MM.1S (cell line): ENCODE results near the gene ANGEL1.

ENCODE experiments used
- DNase-seq: peaks from one replicate; pipeline ENCODE4 v3.0.0-alpha.2; 2015
- H2AFZ ChIP-seq: fragments of 300-600 bp; sonication (generic); 2 replicates; pipeline ENCODE4 v1.6.0; 2016; ENCODE audit warnings: antibody characterized with exemption, low read length
- H3F3A ChIP-seq: fragments of 300-600 bp; sonication (generic); 2 replicates; pipeline ENCODE4 v1.6.1; 2016; ENCODE audit warnings: mild to moderate bottlenecking, antibody characterized with exemption, low read length, moderate library complexity, mixed read lengths; ENCODE audit not compliant: insufficient read depth
- H3K27ac ChIP-seq: fragments of 300-600 bp; sonication (generic); 2 replicates; pipeline ENCODE4 v1.5.1; 2016; ENCODE audit warnings: mild to moderate bottlenecking, low read length
- H3K27me3 ChIP-seq: fragments of 300-600 bp; sonication (generic); replicated peaks from 2 replicates; pipeline ENCODE4 v1.6.0; 2016; ENCODE audit warnings: low read length; ENCODE audit not compliant: insufficient read depth
- H3K36me3 ChIP-seq: fragments of 300-600 bp; sonication (generic); replicated peaks from 2 replicates; pipeline ENCODE4 v1.6.1; 2016; ENCODE audit warnings: mild to moderate bottlenecking, low read length, mixed read lengths; ENCODE audit not compliant: insufficient read depth
- H3K4me1 ChIP-seq: fragments of 300-600 bp; sonication (generic); 2 replicates; pipeline ENCODE4 v1.6.1; 2016; ENCODE audit warnings: low read length, mixed read lengths
- H3K4me2 ChIP-seq: fragments of 300-600 bp; sonication (generic); 2 replicates; pipeline ENCODE4 v1.6.0; 2016; ENCODE audit warnings: low read depth, low read length
- H3K4me3 ChIP-seq: fragments of 300-600 bp; sonication (generic); 2 replicates; pipeline ENCODE4 v1.5.1; 2016; ENCODE audit warnings: low read length, mixed read lengths
- H3K79me2 ChIP-seq: fragments of 300-600 bp; sonication (generic); 2 replicates; pipeline ENCODE4 v1.6.1; 2016; ENCODE audit warnings: mixed run types, low read length, mixed read lengths
- H3K9ac ChIP-seq: fragments of 300-600 bp; sonication (generic); 2 replicates; pipeline ENCODE4 v1.6.1; 2016; ENCODE audit warnings: low read length, mixed read lengths
- H3K9me2 ChIP-seq: fragments of 300-600 bp; sonication (generic); replicated peaks from 2 replicates; pipeline ENCODE4 v1.6.1; 2016; ENCODE audit warnings: mild to moderate bottlenecking, low read length, mixed read lengths; ENCODE audit not compliant: insufficient read depth
- H3K9me3 ChIP-seq: fragments of 300-600 bp; sonication (generic); replicated peaks from 2 replicates; pipeline ENCODE4 v1.6.1; 2016; ENCODE audit warnings: mild to moderate bottlenecking, low read length, mixed read lengths; ENCODE audit not compliant: insufficient read depth
- H4K20me1 ChIP-seq: fragments of 300-600 bp; sonication (generic); 2 replicates; pipeline ENCODE4 v1.6.1; 2016; ENCODE audit warnings: mild to moderate bottlenecking, low read length, moderate library complexity, mixed read lengths; ENCODE audit not compliant: insufficient read depth
- CTCF ChIP-seq: fragments of 300-600 bp; sonication (generic); IDR thresholded peaks from 2 replicates; pipeline ENCODE4 v1.5.1; 2016; ENCODE audit warnings: antibody characterized with exemption, low read length, mixed read lengths
- EZH2 ChIP-seq: fragments of 300-600 bp; sonication (generic); optimal IDR thresholded peaks from 2 replicates; pipeline ENCODE3; 2017; ENCODE audit warnings: low read depth, mild to moderate bottlenecking, antibody characterized with exemption, low read length, mixed read lengths
- EZH2phosphoT487 ChIP-seq: fragments of 300-600 bp; sonication (generic); IDR thresholded peaks from 2 replicates; pipeline ENCODE4 v1.6.1; 2018; ENCODE audit warnings: antibody characterized with exemption, low read length

The ANGEL1 gene

GRCh38 chr14:76765461-76765931 is 47.2 kb downstream of the ANGEL1 start:
- no peaks in the 10 kb centered on the region for H3K4me1 ChIP-seq
- H3K9me3 ChIP-seq: no peaks in the 10 kb centered on the region
- no peaks in the 10 kb centered on the region for H4K20me1 ChIP-seq
- no peaks in the 10 kb centered on the region for H3F3A ChIP-seq
- H2AFZ ChIP-seq: no peak overlapping the region
- no peaks in the 10 kb centered on the region for H3K9me2 ChIP-seq
- no peak for DNase-seq
- no peak overlapping the region for H3K4me3 ChIP-seq
- H3K79me2 ChIP-seq: no peaks in the 10 kb centered on the region
- TF ChIP-seq EZH2 (no peak), CTCF (no peak), EZH2phosphoT487 (no peak)
- no peak overlapping the region for H3K9ac ChIP-seq
- H3K4me2 ChIP-seq: no peak overlapping the region
- H3K27ac ChIP-seq: no peak overlapping the region
- H3K36me3 ChIP-seq: no peaks in the 10 kb centered on the region
- 0 out of 2 replicates have a peak, but pooled peaks cover 4% of the 10 kb centered on the region for H3K27me3 ChIP-seq

GRCh38 chr14:76763096-76764041 is 49.3 kb downstream of the ANGEL1 start:
- Histone ChIP-seq H3K4me1 (no peaks in the 10 kb centered on the region), H3K4me2 (no peak overlapping the region), H3K9ac (no peak overlapping the region), H3K4me3 (no peak overlapping the region), H4K20me1 (no peaks in the 10 kb centered on the region), H3K79me2 (no peaks in the 10 kb centered on the region), H3F3A (no peaks in the 10 kb centered on the region), H3K36me3 (no peaks in the 10 kb centered on the region), H3K9me3 (no peaks in the 10 kb centered on the region), H3K27ac (no peak overlapping the region), H2AFZ (no peak overlapping the region), H3K27me3 (0 out of 2 replicates have a peak, but pooled peaks cover 4% of the 10 kb centered on the region), H3K9me2 (no peaks in the 10 kb centered on the region)
- TF ChIP-seq CTCF (no peak), EZH2phosphoT487 (no peak), EZH2 (no peak)
- no peak for DNase-seq

DNA sequence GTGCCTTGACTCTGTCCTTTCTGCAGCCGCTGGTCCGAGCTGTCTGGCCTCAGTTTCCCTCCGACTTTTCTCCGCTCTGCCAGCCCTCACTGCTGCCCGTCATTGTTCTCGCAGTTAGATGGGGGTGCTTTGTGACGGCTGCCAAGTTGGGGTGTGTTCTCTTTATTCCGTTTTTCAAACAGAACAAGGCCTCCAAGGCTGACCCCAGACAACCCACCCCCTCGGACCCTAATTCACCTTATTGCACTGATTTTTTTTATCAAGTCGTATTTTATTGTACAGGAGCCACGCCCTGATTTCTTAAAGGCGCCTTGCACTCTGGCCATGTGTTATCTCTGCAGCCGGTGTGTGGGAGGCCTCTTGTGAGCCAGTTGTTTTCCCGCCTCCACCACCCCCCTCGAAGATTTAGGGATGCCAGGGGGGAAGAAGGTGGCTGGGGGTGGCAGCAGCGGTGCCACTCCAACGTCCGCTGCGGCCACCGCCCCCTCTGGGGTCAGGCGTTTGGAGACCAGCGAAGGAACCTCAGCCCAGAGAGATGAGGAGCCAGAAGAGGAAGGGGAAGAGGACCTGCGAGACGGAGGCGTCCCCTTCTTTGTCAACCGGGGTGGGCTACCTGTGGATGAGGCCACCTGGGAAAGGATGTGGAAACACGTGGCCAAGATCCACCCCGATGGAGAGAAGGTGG is 50.1 kb downstream of the ANGEL1 start:
- Histone ChIP-seq H3K4me2 (no peak overlapping the region), H3F3A (no peaks in the 10 kb centered on the region)

More for the DNA sequence above, 50.1 kb downstream of the ANGEL1 start:
- Histone ChIP-seq H3K9me2 (no peaks in the 10 kb centered on the region), H3K27ac (no peak overlapping the region), H3K4me3 (no peak overlapping the region), H3K79me2 (no peaks in the 10 kb centered on the region), H3K27me3 (0 out of 2 replicates have a peak, but pooled peaks cover 4% of the 10 kb centered on the region), H3K36me3 (no peaks in the 10 kb centered on the region), H3K9me3 (no peaks in the 10 kb centered on the region), H3K4me1 (no peaks in the 10 kb centered on the region), H3K9ac (no peak overlapping the region), H2AFZ (no peak overlapping the region), H4K20me1 (no peaks in the 10 kb centered on the region)
- TF ChIP-seq CTCF (no peak), EZH2phosphoT487 (no peak), EZH2 (no peak)
- no peak for DNase-seq
